A172 (cell line): ENCODE data around the gene TAF1. TPM values are rescaled to one million over a fixed set of nuclear protein-coding genes. Genes with fewer than 3 reads are reported as not detected.
"Not testable (repeated sequence)": the region's sequence is repeated elsewhere in the genome, so short reads cannot be mapped to it uniquely, and the experiment has no call there.

Experiments used
- DNase-seq: peaks from one replicate; pipeline ENCODE4 v3.0.0-alpha.2; 2015; ENCODE audit warnings: low spot score
- total RNA-seq: library from RNA; depleted of rRNA; stranded (reverse); fragments of >200 nt; shearing (Covaris generic); gene quantifications from 2 replicates; pipeline ENCODE4 v1.2.3, GENCODE V29; 2014

Gene TAF1
- total RNA-seq, 1 experiment from 2014 or later = 30.6 TPM

DNA sequence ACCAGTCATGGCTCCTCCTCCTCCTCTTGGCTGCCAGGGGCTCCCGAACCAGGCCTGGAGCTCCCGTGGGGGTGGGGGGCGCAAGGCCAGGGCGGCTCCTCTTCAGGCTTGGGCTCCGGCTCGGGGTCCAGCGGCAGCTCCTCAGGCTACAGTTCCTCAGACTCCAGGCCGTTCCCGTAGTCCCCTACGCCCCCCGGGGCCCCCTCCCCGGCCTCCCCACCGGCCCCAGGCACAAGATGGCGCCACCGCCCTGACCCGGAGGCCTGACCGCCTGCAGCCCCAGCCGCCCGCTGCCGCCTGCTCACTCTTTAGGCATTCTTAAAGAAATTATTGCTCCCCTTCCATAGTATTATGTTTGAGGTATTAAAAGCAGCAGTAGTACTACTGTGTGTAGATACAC is 54.5 kb downstream of the TAF1 start:
- no peak for DNase-seq

DNA sequence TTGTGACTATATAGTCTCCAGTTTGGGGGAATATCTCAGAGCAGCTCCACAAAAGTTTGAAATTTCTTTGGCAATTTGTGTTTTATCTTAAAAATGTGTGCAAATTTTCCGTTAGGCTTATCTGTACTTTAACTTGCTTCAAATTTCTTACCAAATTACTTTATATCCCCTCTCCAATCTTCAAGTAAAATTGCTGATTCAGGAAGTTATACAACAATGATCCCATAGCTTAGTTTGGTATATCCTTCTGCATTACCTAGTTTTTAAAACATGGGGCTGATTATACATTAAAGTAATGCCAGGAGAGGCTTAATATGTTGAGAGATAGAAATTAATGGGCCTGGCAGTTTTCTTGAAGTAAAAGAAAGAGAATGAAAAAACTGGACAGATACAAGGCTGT is 66.6 kb downstream of the TAF1 start:
- DNase-seq = no peak

DNA sequence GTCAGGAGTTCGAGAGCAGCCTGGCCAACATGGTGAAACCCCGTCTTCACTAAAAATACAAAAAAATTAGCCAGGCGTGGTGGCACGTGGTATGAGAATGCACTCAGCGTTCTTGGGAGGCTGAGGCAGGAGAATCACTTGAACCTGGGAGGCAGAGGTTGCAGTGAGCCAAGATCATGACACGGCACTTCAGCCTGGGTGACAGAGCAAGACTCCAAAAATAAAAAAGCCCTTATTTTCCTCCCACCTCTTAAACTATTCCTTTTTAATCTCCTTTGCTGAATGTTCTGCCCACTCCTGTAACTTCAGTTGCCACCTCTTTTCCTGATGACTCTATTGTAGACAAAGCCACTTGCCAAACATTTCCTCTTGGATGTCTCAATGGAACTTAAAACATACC is 72.6 kb downstream of the TAF1 start:
- no peak for DNase-seq

DNA sequence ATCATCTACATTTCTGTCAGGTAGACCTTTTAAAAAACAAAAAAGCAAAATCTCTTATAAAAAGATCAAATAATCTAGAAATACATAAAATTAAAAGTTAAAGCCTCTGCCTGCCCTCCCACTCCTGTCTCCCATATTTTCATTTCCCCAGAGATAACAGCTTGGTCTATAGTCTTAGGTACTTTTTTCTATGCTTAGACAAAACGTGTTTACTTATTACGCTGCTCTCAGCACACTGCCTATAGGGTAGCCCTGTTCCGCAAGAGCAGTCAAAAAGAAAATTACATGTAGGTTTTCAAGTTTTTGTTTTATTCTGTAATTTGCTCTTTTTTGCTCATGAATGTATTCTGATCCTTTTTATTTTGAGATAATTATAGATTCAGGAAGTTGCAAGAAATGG is 73.3 kb downstream of the TAF1 start:
- no peak for DNase-seq

DNA sequence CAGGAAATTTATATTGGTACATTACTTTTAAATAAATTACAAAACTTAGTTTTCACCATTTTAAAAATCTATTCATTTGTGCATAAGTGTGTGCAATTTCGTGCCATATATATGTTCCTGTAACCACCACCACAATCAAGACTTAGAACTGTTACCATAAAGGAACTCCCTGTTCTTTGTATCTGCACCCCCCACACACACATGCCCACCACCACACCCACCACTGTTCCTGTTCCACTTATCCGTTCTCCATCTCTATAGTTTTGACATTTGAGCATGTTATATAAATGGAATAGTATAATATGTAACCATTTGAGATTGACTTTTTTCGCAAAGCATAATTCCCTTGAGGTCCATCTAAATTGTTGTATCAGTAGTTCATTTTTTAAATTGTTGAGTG is 73.7 kb downstream of the TAF1 start:
- no peak for DNase-seq

DNA sequence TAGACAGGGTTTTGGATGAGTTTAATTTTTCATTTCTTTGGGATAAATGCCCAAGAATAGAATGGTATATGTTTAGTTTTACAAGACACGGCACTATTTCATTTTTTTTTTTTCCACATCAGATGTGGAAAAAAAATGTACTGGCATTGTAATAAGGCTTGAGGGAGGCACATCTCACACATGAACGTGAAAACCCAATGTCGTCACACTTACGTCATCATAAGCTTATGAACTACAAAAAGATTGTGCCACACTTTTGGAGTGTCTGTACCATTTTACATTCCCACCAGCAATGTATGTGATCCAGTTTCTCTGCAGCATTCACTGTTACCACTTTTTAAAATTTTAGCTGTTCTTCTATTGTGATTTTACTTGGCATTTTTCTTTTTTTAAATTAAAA is 74.2 kb downstream of the TAF1 start:
- DNase-seq = no peak

DNA sequence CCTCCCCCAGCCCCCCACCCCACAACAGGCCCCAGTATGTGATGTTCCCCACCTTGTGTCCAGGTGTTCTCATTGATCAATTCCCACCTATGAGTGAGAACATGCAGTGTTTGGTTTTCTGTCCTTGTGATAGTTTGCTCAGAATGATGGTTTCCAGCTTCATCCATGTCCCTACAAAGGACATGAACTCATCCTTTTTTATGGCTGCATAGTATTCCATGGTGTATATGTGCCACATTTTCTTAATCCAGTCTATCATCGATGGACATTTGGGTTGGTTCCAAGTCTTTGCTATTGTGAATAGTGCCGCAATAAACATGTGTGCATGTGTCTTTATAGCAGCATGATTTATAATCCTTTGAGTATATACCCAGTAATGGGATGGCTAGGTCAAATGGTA is 75.7 kb downstream of the TAF1 start:
- DNase-seq = not testable (repeated sequence)

DNA sequence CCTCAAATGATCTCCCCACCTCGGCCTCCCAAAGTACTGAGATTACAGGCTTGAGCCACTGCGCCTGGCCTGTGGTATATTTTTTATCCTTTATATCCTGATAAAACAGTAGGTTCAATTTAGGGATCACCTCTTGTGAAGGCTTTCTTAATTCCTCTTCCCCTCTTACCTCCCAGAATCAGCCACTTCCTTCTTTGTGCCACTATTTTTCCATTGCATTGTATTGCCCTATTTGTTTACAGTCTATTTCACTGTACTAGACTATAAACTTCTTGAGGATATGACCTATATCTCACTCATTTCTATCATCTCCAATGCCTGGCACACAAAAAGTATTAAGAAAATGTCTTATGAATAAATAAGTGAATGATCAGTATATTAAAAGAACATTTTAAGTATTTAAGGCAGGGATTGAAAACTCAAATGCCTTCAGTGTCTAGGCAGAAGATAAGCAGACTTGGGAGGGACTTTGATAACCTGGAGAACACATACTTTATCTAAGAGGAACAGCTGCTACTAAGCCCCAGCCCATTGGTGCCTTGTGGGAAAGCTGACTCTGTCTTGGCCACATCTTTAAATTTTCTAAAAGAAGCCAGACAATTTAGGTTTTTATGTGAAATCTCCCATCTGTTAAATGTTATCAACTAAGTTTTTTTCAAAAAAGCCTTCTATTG is 84.4 kb downstream of the TAF1 start:
- no peak for DNase-seq

DNA sequence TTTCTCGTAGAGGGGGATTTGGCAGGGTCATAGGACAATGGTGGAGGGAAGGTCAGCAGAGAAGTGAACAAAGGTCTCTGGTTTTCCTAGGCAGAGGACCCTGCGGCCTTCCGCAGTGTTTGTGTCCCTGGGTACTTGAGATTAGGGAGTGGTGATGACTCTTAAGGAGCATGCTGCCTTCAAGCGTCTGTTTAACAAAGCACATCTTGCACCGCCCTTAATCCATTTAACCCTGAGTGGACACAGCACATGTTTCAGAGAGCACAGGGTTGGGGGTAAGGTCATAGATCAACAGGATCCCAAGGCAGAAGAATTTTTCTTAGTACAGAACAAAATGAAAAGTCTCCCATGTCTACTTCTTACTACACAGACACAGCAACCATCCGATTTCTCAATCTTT is 85.4 kb downstream of the TAF1 start:
- not testable (repeated sequence) for DNase-seq

DNA sequence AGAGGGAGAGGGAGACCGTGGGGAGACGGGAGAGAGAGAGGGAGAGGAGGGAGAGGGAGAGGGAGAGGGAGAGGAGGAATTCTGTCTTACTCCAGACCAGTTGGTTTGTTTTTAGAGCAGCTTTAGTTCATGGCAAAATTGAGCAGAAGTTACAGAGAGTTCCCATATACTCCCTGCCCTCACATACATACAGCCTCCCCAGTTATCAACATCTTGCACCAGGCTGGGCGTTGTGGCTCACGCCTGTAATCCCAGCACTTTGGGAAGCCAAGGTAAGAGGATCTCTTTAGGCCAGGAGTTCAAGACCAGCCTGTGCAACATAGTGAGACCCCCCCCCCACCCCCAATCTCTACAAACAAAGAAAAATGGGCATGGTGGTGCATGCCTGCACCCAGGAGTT is 86.9 kb downstream of the TAF1 start:
- no peak for DNase-seq

DNA sequence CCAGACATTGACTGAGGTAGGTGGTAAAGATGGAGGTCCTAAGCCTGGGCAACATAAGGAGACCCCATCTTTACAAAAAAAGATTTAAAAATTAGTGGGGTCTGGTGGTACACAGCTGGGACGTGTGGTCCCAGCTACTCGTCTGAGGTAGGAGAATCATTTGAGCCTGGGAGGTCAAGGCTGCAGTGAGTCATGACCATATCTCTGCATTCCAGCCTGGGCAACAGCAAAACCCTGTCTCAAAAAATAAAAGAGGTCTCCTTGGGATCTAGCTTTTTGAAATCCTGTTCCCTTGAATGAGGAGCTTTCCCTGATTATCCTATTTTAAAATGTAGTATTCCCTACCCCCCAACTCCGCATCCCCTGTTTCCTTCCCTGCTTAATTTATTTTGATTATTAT is 88.1 kb downstream of the TAF1 start:
- no peak for DNase-seq

DNA sequence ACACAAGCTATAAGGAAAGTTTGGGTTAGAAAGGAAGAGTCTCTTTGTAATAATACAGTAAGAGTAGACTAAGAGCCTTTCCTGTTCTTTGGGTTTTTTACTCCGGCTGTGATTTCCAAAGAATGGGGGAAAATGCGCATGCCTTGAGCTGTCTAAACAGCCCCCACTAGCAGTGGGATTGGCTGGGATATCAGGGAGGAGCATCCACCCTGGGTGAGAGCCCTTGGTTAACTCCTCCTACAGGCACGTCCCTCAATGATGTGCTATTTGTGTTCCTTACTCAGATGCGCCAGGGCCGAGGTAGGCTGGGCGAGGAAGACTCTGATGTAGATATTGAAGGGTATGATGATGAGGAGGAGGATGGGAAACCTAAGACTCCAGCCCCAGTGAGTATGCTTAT is 92.7 kb downstream of the TAF1 start:
- no peak for DNase-seq

DNA sequence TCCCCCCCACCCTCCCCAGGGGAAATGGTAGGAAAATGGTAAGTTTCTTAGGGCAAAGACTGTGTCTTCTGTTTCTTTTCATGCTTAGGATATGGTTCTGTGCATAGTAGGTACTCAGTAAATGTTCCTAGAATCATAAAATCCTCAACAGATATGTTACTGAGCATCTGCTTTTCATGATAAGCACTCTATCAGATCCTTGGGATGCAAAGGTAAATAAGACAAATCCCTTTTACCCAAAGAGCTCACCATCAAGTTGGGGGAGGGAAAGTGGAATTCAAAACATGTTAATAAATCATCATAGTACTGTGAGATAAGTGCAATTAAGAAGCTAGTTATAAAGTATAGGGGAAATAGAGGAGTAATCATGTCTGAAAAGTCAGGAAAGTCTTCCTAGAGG is 98.8 kb downstream of the TAF1 start:
- DNase-seq = no peak

DNA sequence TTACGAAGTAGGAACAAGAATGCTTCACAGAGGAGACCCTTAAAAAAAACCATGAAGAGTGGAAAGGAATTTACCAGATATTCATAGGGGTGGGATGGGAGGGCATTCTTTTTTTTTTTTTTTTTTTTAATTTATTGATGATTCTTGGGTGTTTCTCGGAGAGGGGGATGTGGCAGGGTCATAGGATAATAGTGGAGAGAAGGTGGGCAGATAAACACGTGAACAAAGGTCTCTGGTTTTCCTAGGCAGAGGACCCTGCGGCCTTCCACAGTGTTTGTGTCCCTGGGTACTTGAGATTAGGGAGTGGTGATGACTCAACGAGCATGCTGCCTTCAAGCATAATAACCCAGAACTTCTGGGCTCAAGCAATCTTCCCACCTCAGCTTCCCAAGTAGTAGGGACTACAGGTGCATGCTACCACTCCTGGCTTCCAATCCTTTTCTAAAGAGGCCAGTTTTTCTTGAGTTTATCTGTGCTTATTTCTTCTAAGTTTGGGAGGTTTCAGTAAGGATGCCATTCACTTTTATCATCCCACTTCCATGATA is 100.9 kb downstream of the TAF1 start:
- DNase-seq = no peak

DNA sequence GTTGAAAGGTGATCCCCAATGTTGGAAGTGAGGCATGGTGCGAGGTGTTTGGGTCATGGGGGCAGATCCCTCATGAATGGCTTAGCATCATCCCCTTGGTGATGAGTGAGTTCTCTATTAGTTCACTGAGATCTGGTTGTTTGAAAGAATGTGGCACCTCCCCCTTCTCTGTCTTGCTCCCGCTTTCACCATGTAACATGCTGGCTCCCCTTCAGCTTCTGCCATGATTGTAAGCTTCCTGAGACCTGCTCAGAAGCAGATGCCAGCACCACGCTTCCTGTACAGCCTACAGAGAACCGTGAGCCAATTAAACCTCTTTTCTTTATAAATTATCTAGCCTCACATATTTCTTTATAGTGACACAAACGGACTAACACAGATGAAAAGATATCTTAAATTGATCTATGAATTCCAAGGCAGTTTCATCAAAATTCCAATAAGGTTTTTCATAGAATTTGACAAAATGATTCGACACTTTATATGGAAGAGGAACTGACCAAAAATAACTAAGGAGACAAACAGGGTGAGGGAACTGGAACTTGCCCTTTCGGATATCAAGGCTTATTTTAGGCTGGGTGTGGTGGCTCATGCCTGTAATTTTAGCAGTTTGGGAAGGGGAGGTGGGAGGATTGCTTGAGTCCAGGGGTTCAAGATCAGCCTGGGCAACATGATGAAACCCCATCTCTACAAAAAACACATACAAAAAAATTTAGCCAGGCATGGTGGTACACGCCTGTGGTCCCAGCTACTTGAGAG is 109.8 kb downstream of the TAF1 start:
- DNase-seq = no peak

DNA sequence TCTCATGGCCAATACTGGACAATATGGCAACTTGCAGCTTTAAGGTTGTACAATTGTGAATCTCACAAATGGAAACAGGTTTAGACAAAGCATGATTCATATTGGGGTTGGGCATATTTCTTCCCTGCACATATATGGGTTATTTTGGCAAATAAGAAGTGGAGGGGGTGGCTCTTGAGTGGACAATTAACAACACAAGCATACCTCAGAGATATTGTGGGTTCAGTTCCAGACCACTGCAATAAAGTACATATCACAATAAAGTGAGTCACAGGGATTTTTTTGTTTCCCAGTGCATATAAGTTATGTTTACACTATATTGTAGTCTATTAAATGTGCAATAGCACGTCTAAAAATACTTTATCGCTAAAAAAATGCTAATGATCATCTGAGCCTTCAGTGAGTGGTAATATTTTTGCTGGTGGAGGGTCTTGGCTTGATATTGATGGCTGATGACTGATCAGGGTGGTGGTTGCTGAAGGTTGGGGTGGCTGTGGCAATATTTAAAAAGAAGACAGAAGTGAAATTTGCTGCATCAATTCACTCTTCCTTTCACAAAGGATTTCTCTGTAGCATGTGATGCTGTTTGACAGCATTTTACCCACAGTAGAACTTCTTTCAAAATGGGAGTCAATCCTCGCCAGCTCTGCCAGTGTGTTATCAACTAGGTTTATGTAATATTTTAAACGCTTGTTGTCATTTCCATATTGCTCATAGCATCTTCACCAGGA is 116.2 kb downstream of the TAF1 start:
- peak; percentile 0 for DNase-seq

DNA sequence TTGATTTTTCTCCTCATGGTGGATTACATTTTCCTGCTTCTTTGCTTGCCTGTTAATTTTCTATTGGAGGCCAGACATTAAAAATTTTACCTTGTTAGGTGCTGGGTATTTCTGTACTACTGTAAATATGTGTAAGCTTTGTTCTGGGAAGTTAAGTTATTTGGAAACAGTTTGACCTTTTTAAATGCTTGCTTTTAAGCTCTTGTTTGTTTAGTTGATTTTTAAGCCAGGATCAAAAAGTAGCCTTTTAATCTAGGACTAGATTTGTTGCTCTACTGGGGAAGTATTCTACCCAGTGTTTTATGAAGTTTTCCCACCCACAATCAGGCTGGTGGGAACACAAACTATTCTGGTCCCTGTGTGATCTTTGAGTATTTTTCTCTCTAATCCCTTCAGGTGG is 121.7 kb downstream of the TAF1 start:
- no peak for DNase-seq

DNA sequence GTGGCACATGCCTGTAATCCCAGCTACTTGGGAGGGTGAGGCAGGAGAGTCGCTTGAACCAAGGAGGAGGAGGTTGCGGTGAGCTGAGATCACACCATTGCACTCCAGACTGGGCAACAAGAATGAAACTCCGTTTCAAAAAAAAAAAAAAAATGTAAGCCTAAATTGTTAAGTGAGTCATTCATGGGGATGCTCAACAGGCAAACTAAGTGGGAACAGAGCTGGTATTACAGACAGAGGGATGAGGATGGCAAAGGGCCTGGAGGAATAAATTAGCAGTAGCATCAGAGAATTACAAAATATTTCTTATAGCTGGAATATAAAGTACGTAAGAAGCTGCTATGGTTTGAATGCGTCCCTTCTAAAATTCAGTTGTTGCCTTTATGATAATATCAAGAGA is 123.4 kb downstream of the TAF1 start:
- DNase-seq = no peak

DNA sequence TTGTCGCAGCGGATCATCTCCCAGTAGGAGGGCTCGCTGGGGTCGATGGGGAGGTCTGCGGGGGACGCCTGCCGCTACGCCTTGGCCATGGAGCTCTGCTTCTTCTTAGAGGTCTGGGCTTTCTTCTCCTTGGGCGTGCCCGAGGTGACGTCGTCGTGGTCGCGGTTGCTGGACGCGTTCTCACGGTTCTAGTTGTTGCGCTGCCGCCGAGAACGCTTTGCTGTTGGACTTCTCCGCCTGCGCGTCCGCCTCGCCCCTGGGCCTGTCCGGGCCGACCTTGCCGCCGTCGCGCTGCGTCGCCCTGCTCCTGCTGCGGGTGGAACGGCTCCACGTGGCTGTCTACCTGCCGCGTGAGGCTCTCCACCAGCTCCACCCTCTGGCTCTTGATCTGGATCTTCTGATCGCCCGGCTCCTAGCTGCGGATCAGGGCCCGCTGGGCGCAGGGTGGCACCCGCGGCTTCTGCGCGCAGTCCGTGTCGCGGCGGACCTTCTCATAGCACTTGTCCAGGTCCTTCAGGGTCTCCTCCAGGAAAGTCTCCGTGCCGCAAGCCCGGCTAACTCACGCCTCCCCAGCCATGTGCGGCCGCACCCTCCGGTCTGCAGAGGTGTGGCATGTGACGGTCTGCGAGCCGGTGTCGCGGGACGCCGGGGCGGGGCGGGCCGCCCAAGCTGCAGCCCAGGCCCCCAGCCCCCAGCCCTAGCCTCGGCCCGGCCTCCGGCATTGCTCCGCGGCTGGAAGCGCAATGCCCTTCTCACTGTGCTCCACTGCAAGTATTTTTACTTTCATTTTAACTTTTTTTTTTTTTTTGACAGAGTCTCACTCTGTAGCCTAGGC is 126.3 kb downstream of the TAF1 start:
- DNase-seq = no peak

DNA sequence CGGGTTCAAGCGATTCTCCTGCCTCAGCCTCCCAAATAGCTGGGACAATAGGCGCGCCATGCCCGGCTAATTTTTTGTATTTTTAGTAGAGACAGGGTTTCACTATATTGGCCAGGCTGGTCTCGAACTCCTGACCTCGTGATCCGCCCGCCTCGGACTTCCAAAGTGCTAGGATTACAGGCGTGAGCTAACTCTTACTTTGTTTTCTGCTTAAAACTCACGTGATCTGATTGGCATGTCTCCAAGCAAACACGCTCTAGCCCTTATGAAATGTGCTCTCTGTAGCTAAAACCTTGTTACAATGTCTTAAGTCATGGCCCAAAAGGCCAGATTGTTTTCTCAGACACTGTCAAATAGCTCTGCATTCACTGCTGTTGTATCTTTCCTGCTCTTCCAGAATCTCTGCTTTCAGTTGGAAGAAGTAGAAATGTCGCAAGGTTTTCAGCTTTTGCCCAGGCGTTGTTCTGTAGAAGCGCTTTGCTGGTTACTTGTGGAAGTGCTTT is 127.0 kb downstream of the TAF1 start:
- DNase-seq = no peak

DNA sequence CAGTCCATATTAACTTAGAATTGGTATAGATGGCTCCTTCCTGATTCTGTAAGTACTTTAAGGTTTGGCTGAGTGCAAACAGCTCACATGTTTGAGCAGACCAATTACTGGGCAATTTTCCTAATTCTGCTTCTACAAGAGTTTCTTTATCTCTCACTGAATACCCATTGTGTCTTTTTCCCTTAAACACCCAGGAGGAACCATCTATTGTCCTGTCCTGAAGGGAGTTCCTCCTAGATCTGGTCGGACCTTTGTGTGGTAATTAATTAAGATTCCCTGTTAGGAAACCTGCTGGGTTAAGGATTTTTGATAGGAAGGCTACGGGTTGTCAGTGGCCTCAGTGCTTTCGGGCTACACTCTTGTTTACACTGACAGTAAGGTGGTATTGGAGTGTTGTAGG is 129.8 kb downstream of the TAF1 start:
- DNase-seq = not testable (repeated sequence)

DNA sequence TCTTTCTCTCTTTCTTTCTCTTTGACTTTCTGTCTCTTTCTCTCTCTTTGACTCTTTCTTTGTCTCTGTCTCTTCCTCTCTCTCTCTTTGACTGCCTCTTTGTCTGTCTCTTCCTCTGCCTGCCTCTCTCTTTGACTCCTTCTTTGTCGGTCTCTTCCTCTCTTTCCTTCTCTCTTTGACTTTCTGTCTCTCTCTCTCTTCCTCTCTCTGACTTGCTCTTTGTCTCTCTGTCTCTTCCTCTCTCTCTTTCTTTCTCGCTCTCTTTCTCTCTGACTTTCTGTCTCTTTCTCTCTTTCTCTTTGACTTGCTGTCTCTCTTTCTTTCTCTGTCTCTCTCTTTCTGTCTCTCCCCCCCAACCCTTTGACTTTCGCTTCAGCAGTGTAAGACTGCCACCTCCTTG is 130.3 kb downstream of the TAF1 start:
- no peak for DNase-seq
